Measurements from ENCODE around the gene IRF1. TPM values are rescaled to one million over a fixed set of nuclear protein-coding genes. Genes with fewer than 3 reads are reported as not detected.
"Not testable (repeated sequence)": the region's sequence is repeated elsewhere in the genome, so short reads cannot be mapped to it uniquely, and the experiment has no call there.

IRF1 gene
- total RNA-seq, 4 donors from 2014 or later: 5.5 to 20.6 (median 8.4) TPM

- no peaks in the 10 kb centered on the region for H3K4me1 ChIP-seq
- ATAC-seq (no peak), DNase-seq (no peak)
- H3K4me3 ChIP-seq: no peak overlapping the region
- intact Hi-C loops (cut with DNase I; ENCODE audit: low total_unique reads) (no loop called here), in situ Hi-C loops (cut with MboI; ENCODE audit: low sequenced_read_pairs in 4 of 4) (loop anchor here in 2 of 4 donors (25.0 kb wide), 1 partner anchor 287 kb away; the partner anchor contains the start of gene SOWAHA (in 2 of the 2))
- no peaks in the 10 kb centered on the region for H3K27me3 ChIP-seq
- H3K36me3 ChIP-seq: no peaks in the 10 kb centered on the region
- TF ChIP-seq POLR2A (IDR thresholded peaks at IDR 0.05) (no peak), CTCF (IDR thresholded peaks at IDR 0.05 in 4 of 5, conservative IDR thresholded peaks at IDR 0.05 in 1 of 5) (no peak)
- no peak overlapping the region for H3K27ac ChIP-seq
- H3K9me3 ChIP-seq: peaks cover 0 to 4% (median 0%) of the 10 kb centered on the region in 3 donors
Observed at GRCh38 chr5:132525299-132525724, 34.7 kb upstream of the IRF1 start.

DNA sequence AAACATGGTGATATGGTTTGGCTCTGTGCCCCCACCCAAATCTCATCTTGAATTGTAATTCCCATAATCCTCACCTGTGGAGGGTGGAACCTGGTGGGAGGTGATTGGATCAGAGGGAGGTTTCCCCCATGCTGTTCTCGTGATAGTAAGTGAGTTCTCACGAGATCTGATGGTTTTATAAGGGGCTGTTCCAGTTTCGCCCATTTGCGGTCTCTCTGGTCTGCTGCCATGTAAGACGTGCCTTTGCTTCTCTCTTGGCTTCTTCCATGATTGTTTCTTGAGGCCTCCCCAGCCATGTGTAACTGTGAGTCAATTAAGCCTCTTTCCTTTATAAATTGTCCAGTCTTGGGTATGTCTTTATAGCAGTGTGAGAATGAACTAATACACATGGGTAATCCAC lies 34.3 kb upstream of the IRF1 start:
- intact Hi-C loops (cut with DNase I; ENCODE audit: low total_unique reads); ATAC-seq; H3K4me3 ChIP-seq; H3K36me3 ChIP-seq; H3K4me1 ChIP-seq; H3K27ac ChIP-seq; DNase-seq; H3K9me3 ChIP-seq; H3K27me3 ChIP-seq: not testable (repeated sequence)
- in situ Hi-C loops (cut with MboI; ENCODE audit: low sequenced_read_pairs in 4 of 4): loop anchor here in 3 of 4 donors (25.0 kb wide), 2 partner anchors 263 to 287 kb away; partner anchors contain the start of genes SOWAHA (in 2 of the 3) and PDLIM4 (in 1 of the 3)

- in situ Hi-C loops (cut with MboI; ENCODE audit: low sequenced_read_pairs in 4 of 4): loop anchor here in 1 of 4 donors (25.0 kb wide), 1 partner anchor 260 kb away; the partner anchor contains the start of gene PDLIM4
Observed at GRCh38 chr5:132522067-132522466, 31.5 kb upstream of the IRF1 start.

DNA sequence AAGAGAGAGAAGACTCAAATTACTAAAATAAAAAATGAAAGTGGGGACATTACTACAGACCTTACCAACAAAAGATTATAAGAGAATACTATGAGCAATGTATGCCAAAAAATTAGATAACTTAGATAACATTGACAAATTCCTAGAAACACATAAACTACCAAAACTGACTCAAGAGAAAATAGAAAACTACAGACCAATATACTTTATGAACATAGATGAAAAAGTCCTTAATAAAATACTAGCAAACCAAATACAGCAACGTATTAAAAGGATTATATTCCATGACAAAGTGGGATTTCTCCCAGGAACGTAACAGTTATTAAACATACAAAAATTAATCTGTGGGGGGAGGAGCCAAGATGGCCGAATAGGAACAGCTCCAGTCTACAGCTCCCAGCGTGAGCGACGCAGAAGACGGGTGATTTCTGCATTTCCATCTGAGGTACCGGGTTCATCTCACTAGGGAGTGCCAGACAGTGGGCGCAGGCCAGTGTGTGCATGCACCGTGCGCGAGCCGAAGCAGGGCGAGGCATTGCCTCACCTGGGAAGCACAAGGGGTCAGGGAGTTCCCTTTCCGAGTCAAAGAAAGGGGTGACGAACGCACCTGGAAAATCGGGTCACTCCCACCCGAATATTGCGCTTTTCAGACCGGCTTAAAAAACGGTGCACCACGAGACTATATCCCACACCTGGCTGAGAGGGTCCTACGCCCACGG lies 23.2 kb upstream of the IRF1 start:
- H3K4me3 ChIP-seq; H3K27ac ChIP-seq; DNase-seq; intact Hi-C loops (cut with DNase I; ENCODE audit: low total_unique reads); H3K36me3 ChIP-seq; H3K9me3 ChIP-seq; H3K4me1 ChIP-seq; H3K27me3 ChIP-seq; ATAC-seq: not testable (repeated sequence)
- in situ Hi-C loops (cut with MboI; ENCODE audit: low sequenced_read_pairs in 4 of 4): loop anchor here in 1 of 4 donors (25.0 kb wide), 1 partner anchor 251 kb away; the partner anchor contains the start of gene PDLIM4

More at GRCh38 chr5:132522067-132522466, 31.5 kb upstream of the IRF1 start:
- DNase-seq; ATAC-seq; H3K27me3 ChIP-seq; H3K4me3 ChIP-seq; intact Hi-C loops (cut with DNase I; ENCODE audit: low total_unique reads); H3K9me3 ChIP-seq; H3K27ac ChIP-seq; H3K36me3 ChIP-seq; H3K4me1 ChIP-seq: not testable (repeated sequence)

- Histone ChIP-seq H3K4me1 (no peaks in the 10 kb centered on the region), H3K27me3 (no peaks in the 10 kb centered on the region), H3K36me3 (no peaks in the 10 kb centered on the region), H3K9me3 (no peaks in the 10 kb centered on the region), H3K27ac (no peak overlapping the region), H3K4me3 (no peak overlapping the region)
- TF ChIP-seq POLR2A (IDR thresholded peaks at IDR 0.05) (no peak), CTCF (IDR thresholded peaks at IDR 0.05 in 4 of 5, conservative IDR thresholded peaks at IDR 0.05 in 1 of 5) (no peak)
- in situ Hi-C loops (cut with MboI; ENCODE audit: low sequenced_read_pairs in 4 of 4): loop anchor here in 1 of 4 donors (25.0 kb wide), 1 partner anchor 248 kb away; the partner anchor contains the start of gene PDLIM4
- DNase-seq (no peak), ATAC-seq (no peak)
- intact Hi-C loops (cut with DNase I; ENCODE audit: low total_unique reads): no loop called here
Observed at GRCh38 chr5:132510076-132510475, 19.5 kb upstream of the IRF1 start.

GRCh38 chr5:132506094-132506692 lies 15.6 kb upstream of the IRF1 start:
- DNase-seq: no peak
- no peak overlapping the region for H3K27ac ChIP-seq
- no peaks in the 10 kb centered on the region for H3K27me3 ChIP-seq
- H3K4me3 ChIP-seq: no peak overlapping the region
- intact Hi-C loops (cut with DNase I; ENCODE audit: low total_unique reads): no loop called here
- peaks cover 0 to 2% of the 10 kb centered on the region in 2 donors for H3K4me1 ChIP-seq
- in situ Hi-C loops (cut with MboI; ENCODE audit: low sequenced_read_pairs in 4 of 4): loop anchor here in 2 of 4 donors (10.0 to 25.0 kb wide), 3 partner anchors 121 to 244 kb away; partner anchors contain the start of gene PDLIM4 (in 1 of the 2)
- ATAC-seq: no peak
- no peaks in the 10 kb centered on the region for H3K9me3 ChIP-seq
- H3K36me3 ChIP-seq: no peaks in the 10 kb centered on the region
- no peak for TF ChIP-seq CTCF (IDR thresholded peaks at IDR 0.05 in 4 of 5, conservative IDR thresholded peaks at IDR 0.05 in 1 of 5)
- TF ChIP-seq POLR2A (IDR thresholded peaks at IDR 0.05): no peak

Data from gastrocnemius medialis (tissue), 4 donors.